HepG2 (cell line): Measurements from ENCODE around the gene CSNK1D. TPM values are rescaled to one million over a fixed set of nuclear protein-coding genes. Genes with fewer than 3 reads are reported as not detected.

Experiments used
- AHR ChIP-seq: IDR thresholded peaks from 2 replicates; pipeline ENCODE4 v1.6.1; 2018; ENCODE audit warnings: missing genetic modification reagents, missing compliant biosample characterization
- BCL6 ChIP-seq: IDR thresholded peaks from 2 replicates; pipeline ENCODE4 v1.6.1; 2016; ENCODE audit warnings: missing genetic modification reagents, missing compliant biosample characterization
- FOXM1 ChIP-seq: sonication (generic); formaldehyde crosslinking; IDR thresholded peaks from 2 replicates; pipeline ENCODE4 v1.5.0; 2020; ENCODE audit warnings: missing genetic modification reagents
- GABPA ChIP-seq, 2 experiments: IDR thresholded peaks; 2 replicates each; pipeline ENCODE4 v1.6.1; 2011 to 2016; ENCODE audit warnings: low read depth in 2 of 2, low read length in 1 of 2, missing biosample characterization in 1 of 2, missing genetic modification characterization in 1 of 2
- HES4 ChIP-seq: sonication (generic); formaldehyde crosslinking; IDR thresholded peaks from 2 replicates; pipeline ENCODE4 v1.9.0; 2021; ENCODE audit warnings: mild to moderate bottlenecking, missing genetic modification reagents, borderline replicate concordance
- KAT8 ChIP-seq: IDR thresholded peaks from 2 replicates; pipeline ENCODE4 v1.6.1; 2016; ENCODE audit warnings: missing genetic modification reagents, missing compliant biosample characterization
- KDM5B ChIP-seq: sonication (generic); formaldehyde crosslinking; IDR thresholded peaks from 2 replicates; pipeline ENCODE4 v1.4.0; 2020; ENCODE audit warnings: missing genetic modification reagents, mild to moderate bottlenecking, borderline replicate concordance
- NFKB2 ChIP-seq: sonication (generic); formaldehyde crosslinking; IDR thresholded peaks from 2 replicates; pipeline ENCODE4 v1.4.0; 2020; ENCODE audit warnings: missing genetic modification reagents, borderline replicate concordance
- RBAK ChIP-seq: sonication (generic); formaldehyde crosslinking; IDR thresholded peaks from 2 replicates; pipeline ENCODE4 v1.5.1; 2020; ENCODE audit warnings: mild to moderate bottlenecking, missing genetic modification reagents
- REXO4 ChIP-seq: sonication (generic); formaldehyde crosslinking; IDR thresholded peaks from 2 replicates; pipeline ENCODE4 v1.8.0; 2022; ENCODE audit warnings: missing genetic modification reagents, mild to moderate bottlenecking, borderline replicate concordance
- ZBTB42 ChIP-seq: sonication (generic); formaldehyde crosslinking; IDR thresholded peaks from 2 replicates; pipeline ENCODE4 v1.5.0; 2020; ENCODE audit warnings: mild to moderate bottlenecking, missing genetic modification reagents
- ZNF180 ChIP-seq: sonication (generic); formaldehyde crosslinking; IDR thresholded peaks from 2 replicates; pipeline ENCODE4 v1.4.0; 2020; ENCODE audit warnings: low read depth, missing genetic modification reagents, borderline replicate concordance
- ZNF3 ChIP-seq: IDR thresholded peaks from 2 replicates; pipeline ENCODE4 v1.7.0; 2017; ENCODE audit warnings: inconsistent platforms
- ZNF556 ChIP-seq: sonication (generic); formaldehyde crosslinking; IDR thresholded peaks from 2 replicates; pipeline ENCODE4 v1.4.0; 2020; ENCODE audit warnings: mild to moderate bottlenecking, missing genetic modification reagents, borderline replicate concordance
- ZNF660 ChIP-seq: sonication (generic); formaldehyde crosslinking; IDR thresholded peaks from 2 replicates; pipeline ENCODE4 v1.5.1; 2020; ENCODE audit warnings: mild to moderate bottlenecking, low read depth, missing genetic modification reagents, borderline replicate concordance
- polyA plus RNA-seq, 8 experiments: library from polyadenylated mRNA; depleted of rRNA in 3 of 8; stranded (reverse) in 7 of 8; unstranded in 1 of 8; fragments of >200 nt; fragmentation: Illumina TruSeq in 4 of 8; extraction: Trizol in 4 of 8; gene quantifications; 2 replicates each; pipeline versions ENCODE4 v1.2.1 to v1.2.3, GENCODE V29; 2011 to 2016; ENCODE audit warnings: low read depth in 4 of 8, missing spikeins in 1 of 8, mixed read lengths in 1 of 8; ENCODE audit not compliant: insufficient read depth in 1 of 8
- total RNA-seq, 5 experiments: library from RNA; depleted of rRNA; stranded (reverse); fragments of >200 nt; fragmentation: Illumina TruSeq; extraction: Trizol; gene quantifications; 2 replicates each; pipeline ENCODE4 v1.2.3, GENCODE V29; 2016; ENCODE audit warnings: low read depth in 1 of 5
- TF ChIP-seq, protein P1 (sequence below): sonication (generic); formaldehyde crosslinking; IDR thresholded peaks from 2 replicates; pipeline ENCODE4 v1.5.0; 2020; ENCODE audit warnings: missing genetic modification reagents
- TF ChIP-seq, protein P2 (sequence below): sonication (generic); formaldehyde crosslinking; conservative IDR thresholded peaks from 2 replicates; pipeline ENCODE4 v1.4.0; 2020; ENCODE audit warnings: mild to moderate bottlenecking, missing genetic modification reagents, moderate library complexity
- TF ChIP-seq, protein P3 (sequence below): sonication (generic); formaldehyde crosslinking; IDR thresholded peaks from 2 replicates; pipeline ENCODE4 v1.4.0; 2020; ENCODE audit warnings: mild to moderate bottlenecking, missing genetic modification reagents
- TF ChIP-seq, protein P4 (sequence below): IDR thresholded peaks from 2 replicates; pipeline ENCODE4 v1.6.1; 2016; ENCODE audit warnings: missing biosample characterization, missing genetic modification reagents, low read depth

Gene CSNK1D
- total and polyA plus RNA-seq, 2 of the 13 experiments (the other 11 are each of a cell fraction or from before 2014, with no cell fraction given), result 31.5 to 128 TPM

DNA sequence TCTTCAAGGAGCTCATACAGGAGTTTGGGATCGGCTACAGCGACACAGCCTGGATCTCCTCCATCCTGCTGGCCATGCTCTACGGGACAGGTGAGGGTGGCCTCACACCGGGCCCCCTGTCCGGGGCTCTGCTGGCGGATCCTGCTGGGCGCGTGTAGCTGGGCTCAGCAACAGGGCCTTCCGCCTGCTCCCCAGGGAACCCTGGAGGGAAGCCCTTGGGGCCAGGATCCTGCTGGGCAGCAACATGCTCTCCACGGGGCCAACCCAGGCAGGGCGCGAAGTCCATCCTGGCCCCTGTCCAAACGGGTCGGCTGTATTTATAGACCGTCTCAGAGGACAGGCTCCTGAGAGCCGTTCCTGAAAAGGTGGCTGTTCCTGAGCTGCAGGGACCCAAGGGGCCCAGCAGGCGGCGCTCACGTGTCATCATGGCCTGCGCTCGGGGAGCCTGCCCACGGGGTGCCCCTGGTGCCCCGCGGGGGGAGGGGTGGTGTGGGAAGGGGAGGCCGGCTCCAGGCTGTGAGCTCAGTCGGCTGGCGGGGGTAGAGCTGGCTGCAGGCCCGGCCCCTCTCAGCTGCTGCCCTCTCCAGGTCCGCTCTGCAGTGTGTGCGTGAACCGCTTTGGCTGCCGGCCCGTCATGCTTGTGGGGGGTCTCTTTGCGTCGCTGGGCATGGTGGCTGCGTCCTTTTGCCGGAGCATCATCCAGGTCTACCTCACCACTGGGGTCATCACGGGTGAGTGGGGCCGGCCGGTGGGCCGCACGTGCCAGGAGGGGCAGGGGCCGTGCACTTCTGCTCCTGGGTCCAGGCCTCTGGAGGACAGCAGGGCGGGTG is 37.1 kb downstream of the CSNK1D start (continued):
- TF ChIP-seq REXO4 (CRISPR knock-in tag) (peak; percentile 74), FOXM1 (CRISPR knock-in tag) (0 out of 2 replicates have a peak, but pooled peaks have one; percentile 46), HES4 (CRISPR knock-in tag) (peak; percentile 94), BCL6 (peak; percentile 98), ZNF660 (no peak), KAT8 (CRISPR knock-in tag) (peak; percentile 88), ZNF556 (CRISPR knock-in tag) (peak; percentile 97; the same call in 1 of the 2 replicates), ZBTB42 (CRISPR knock-in tag) (peak; percentile 93), KDM5B (CRISPR knock-in tag) (peak; percentile 95; the same call in 1 of the 2 replicates), ZNF3 (peak; percentile 66), NFKB2 (CRISPR knock-in tag) (peak; percentile 97), ZNF180 (CRISPR knock-in tag) (peak; percentile 38; the same call in 1 of the 2 replicates), RBAK (CRISPR knock-in tag) (no peak), GABPA (IDR thresholded peaks at IDR 0.05; ENCODE audit: low read depth, low read length) (no peak), GABPA (CRISPR knock-in tag; IDR thresholded peaks at IDR 0.05; ENCODE audit: low read depth) (peak; percentile 22; the same call in 1 of the 2 replicates), AHR (CRISPR knock-in tag) (0 out of 2 replicates have a peak, but pooled peaks have one; percentile 55)
- TF ChIP-seq, protein P1, sequence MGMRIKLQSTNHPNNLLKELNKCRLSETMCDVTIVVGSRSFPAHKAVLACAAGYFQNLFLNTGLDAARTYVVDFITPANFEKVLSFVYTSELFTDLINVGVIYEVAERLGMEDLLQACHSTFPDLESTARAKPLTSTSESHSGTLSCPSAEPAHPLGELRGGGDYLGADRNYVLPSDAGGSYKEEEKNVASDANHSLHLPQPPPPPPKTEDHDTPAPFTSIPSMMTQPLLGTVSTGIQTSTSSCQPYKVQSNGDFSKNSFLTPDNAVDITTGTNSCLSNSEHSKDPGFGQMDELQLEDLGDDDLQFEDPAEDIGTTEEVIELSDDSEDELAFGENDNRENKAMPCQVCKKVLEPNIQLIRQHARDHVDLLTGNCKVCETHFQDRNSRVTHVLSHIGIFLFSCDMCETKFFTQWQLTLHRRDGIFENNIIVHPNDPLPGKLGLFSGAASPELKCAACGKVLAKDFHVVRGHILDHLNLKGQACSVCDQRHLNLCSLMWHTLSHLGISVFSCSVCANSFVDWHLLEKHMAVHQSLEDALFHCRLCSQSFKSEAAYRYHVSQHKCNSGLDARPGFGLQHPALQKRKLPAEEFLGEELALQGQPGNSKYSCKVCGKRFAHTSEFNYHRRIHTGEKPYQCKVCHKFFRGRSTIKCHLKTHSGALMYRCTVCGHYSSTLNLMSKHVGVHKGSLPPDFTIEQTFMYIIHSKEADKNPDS (CRISPR knock-in tag), result peak; percentile 94
- TF ChIP-seq, protein P2, sequence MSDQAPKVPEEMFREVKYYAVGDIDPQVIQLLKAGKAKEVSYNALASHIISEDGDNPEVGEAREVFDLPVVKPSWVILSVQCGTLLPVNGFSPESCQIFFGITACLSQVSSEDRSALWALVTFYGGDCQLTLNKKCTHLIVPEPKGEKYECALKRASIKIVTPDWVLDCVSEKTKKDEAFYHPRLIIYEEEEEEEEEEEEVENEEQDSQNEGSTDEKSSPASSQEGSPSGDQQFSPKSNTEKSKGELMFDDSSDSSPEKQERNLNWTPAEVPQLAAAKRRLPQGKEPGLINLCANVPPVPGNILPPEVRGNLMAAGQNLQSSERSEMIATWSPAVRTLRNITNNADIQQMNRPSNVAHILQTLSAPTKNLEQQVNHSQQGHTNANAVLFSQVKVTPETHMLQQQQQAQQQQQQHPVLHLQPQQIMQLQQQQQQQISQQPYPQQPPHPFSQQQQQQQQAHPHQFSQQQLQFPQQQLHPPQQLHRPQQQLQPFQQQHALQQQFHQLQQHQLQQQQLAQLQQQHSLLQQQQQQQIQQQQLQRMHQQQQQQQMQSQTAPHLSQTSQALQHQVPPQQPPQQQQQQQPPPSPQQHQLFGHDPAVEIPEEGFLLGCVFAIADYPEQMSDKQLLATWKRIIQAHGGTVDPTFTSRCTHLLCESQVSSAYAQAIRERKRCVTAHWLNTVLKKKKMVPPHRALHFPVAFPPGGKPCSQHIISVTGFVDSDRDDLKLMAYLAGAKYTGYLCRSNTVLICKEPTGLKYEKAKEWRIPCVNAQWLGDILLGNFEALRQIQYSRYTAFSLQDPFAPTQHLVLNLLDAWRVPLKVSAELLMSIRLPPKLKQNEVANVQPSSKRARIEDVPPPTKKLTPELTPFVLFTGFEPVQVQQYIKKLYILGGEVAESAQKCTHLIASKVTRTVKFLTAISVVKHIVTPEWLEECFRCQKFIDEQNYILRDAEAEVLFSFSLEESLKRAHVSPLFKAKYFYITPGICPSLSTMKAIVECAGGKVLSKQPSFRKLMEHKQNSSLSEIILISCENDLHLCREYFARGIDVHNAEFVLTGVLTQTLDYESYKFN (CRISPR knock-in tag), result peak; percentile 87
- TF ChIP-seq, protein P3, sequence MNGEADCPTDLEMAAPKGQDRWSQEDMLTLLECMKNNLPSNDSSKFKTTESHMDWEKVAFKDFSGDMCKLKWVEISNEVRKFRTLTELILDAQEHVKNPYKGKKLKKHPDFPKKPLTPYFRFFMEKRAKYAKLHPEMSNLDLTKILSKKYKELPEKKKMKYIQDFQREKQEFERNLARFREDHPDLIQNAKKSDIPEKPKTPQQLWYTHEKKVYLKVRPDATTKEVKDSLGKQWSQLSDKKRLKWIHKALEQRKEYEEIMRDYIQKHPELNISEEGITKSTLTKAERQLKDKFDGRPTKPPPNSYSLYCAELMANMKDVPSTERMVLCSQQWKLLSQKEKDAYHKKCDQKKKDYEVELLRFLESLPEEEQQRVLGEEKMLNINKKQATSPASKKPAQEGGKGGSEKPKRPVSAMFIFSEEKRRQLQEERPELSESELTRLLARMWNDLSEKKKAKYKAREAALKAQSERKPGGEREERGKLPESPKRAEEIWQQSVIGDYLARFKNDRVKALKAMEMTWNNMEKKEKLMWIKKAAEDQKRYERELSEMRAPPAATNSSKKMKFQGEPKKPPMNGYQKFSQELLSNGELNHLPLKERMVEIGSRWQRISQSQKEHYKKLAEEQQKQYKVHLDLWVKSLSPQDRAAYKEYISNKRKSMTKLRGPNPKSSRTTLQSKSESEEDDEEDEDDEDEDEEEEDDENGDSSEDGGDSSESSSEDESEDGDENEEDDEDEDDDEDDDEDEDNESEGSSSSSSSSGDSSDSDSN (CRISPR knock-in tag), result peak; percentile 98
- TF ChIP-seq, protein P4, sequence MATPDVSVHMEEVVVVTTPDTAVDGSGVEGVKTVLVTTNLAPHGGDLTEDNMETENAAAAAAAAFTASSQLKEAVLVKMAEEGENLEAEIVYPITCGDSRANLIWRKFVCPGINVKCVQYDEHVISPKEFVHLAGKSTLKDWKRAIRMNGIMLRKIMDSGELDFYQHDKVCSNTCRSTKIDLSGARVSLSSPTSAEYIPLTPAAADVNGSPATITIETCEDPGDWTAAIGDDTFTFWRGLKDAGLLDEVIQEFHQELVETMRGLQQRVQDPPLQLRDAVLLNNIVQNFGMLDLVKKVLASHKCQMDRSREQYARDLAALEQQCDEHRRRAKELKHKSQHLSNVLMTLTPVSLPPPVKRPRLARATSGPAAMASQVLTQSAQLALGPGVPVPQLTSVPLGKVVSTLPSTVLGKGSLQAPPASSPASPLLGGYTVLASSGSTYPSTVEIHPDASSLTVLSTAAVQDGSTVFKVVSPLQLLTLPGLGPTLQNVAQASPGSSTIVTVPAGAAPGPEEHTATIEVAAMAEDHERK (CRISPR knock-in tag), result no peak
